HEK293T (cell line): ENCODE results near the gene PLA2G3.

Experiments
- ARNT ChIP-seq: fragments of 450-650 bp; IDR thresholded peaks from 2 replicates; pipeline ENCODE4 v1.6.1; 2017; ENCODE audit warnings: mild to moderate bottlenecking
- BHLHE40 ChIP-seq: fragments of 450-650 bp; IDR thresholded peaks from 2 replicates; pipeline ENCODE4 v1.6.1; 2016; ENCODE audit warnings: mild to moderate bottlenecking, moderate library complexity, borderline replicate concordance
- ELF4 ChIP-seq: fragments of 450-650 bp; IDR thresholded peaks from 2 replicates; pipeline ENCODE4 v1.6.1; 2017; ENCODE audit warnings: antibody characterized with exemption
- FOXA1 ChIP-seq: fragments of 450-650 bp; IDR thresholded peaks from 2 replicates; pipeline ENCODE4 v1.6.1; 2016; ENCODE audit warnings: mild to moderate bottlenecking
- FOXM1 ChIP-seq: fragments of 450-650 bp; IDR thresholded peaks from 2 replicates; pipeline ENCODE4 v1.6.1; 2017; ENCODE audit warnings: mild to moderate bottlenecking, borderline replicate concordance
- HDGF ChIP-seq: fragments of 450-650 bp; IDR thresholded peaks from 2 replicates; pipeline ENCODE4 v1.6.1; 2017; ENCODE audit warnings: antibody characterized with exemption, borderline replicate concordance
- LEF1 ChIP-seq: fragments of 450-650 bp; IDR thresholded peaks from 2 replicates; pipeline ENCODE4 v1.6.1; 2017; ENCODE audit warnings: mild to moderate bottlenecking, borderline replicate concordance
- NFRKB ChIP-seq: fragments of 450-650 bp; IDR thresholded peaks from 2 replicates; pipeline ENCODE4 v1.6.1; 2016; ENCODE audit warnings: mild to moderate bottlenecking, moderate library complexity
- SUZ12 ChIP-seq: fragments of 450-650 bp; IDR thresholded peaks from 2 replicates; pipeline ENCODE4 v1.6.1; 2016; ENCODE audit warnings: mild to moderate bottlenecking
- ZNF384 ChIP-seq: fragments of 450-650 bp; IDR thresholded peaks from 2 replicates; pipeline ENCODE4 v1.6.1; 2016
- TF ChIP-seq, protein P1 (sequence below): fragments of 450-650 bp; IDR thresholded peaks from 2 replicates; pipeline ENCODE4 v1.6.1; 2016

DNA sequence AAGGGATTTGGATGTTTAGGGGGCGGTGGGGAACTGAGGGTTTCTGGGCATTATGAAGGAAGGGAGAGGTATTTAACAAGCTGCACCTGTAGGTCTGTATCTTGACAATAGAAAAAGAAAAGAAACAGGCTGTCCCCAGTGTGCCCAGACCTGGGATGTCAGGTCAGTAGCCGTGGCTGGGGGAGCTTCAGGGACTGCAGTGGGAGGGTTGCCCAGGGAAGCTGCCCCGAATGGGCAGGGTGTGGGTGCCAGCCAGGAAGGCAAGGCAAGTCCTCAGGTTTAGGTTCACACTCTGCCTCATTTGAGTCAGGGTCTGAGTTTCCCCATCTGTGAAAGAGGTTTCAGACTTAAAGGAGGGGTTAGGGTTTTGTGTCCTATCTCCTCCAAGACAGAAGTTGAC lies 16.0 kb downstream of the PLA2G3 start:
- TF ChIP-seq ZNF384 (no peak), NFRKB (no peak), ELF4 (no peak), ARNT (no peak), BHLHE40 (no peak), HDGF (no peak), SUZ12 (no peak), FOXA1 (no peak), LEF1 (no peak), FOXM1 (no peak)
- TF ChIP-seq, protein P1, sequence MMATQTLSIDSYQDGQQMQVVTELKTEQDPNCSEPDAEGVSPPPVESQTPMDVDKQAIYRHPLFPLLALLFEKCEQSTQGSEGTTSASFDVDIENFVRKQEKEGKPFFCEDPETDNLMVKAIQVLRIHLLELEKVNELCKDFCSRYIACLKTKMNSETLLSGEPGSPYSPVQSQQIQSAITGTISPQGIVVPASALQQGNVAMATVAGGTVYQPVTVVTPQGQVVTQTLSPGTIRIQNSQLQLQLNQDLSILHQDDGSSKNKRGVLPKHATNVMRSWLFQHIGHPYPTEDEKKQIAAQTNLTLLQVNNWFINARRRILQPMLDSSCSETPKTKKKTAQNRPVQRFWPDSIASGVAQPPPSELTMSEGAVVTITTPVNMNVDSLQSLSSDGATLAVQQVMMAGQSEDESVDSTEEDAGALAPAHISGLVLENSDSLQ = no peak
